Kidney (tissue), 14 donors: Measurements from ENCODE around the gene CDK5RAP1. TPM values are rescaled to one million over a fixed set of nuclear protein-coding genes. Genes with fewer than 3 reads are reported as not detected.

Experiments used
- DNase-seq, 5 donors: peaks; one replicate each; pipeline ENCODE4 v3.0.0-alpha.2; 2013 to 2020
- FAIRE-seq: peaks from 2 replicates; lab custom pipeline; 2012; peaks lifted over from hg19 to GRCh38; lab: Jason Lieb, UNC
- H3K27ac ChIP-seq, 2 donors: one replicate each; pipeline ENCODE4 v1.7.0; 2013; ENCODE audit warnings: low read depth in 2 of 2, low read length in 2 of 2, inconsistent platforms in 1 of 2
- H3K27me3 ChIP-seq: one replicate; pipeline ENCODE4 v1.7.1; 2013; ENCODE audit warnings: low read length, inconsistent platforms; ENCODE audit not compliant: control insufficient read depth, insufficient read depth
- H3K36me3 ChIP-seq, 3 donors: one replicate each; pipeline versions ENCODE4 v1.7.0 to v1.7.1; 2013; ENCODE audit warnings: low read length in 3 of 3, control low read depth in 1 of 3, inconsistent platforms in 1 of 3; ENCODE audit not compliant: insufficient read depth in 3 of 3, control insufficient read depth in 2 of 3
- H3K4me1 ChIP-seq, 3 donors: one replicate each; pipeline versions ENCODE4 v1.7.0 to v1.7.1; 2013; ENCODE audit warnings: low read length in 3 of 3, inconsistent platforms in 1 of 3, low read depth in 1 of 3; ENCODE audit not compliant: control insufficient read depth in 2 of 3, insufficient read depth in 2 of 3
- H3K4me3 ChIP-seq, 3 donors: one replicate each; pipeline versions ENCODE4 v1.7.0 to v1.8.1; 2013; ENCODE audit warnings: low read length in 3 of 3, control low read depth in 1 of 3, inconsistent platforms in 1 of 3
- H3K9ac ChIP-seq, 3 donors: one replicate each; pipeline versions ENCODE4 v1.7.0 to v1.7.1; 2013; ENCODE audit warnings: low read length in 3 of 3, control low read depth in 1 of 3, inconsistent platforms in 1 of 3
- H3K9me3 ChIP-seq, 3 donors: one replicate each; pipeline versions ENCODE4 v1.7.0 to v1.7.1; 2013; ENCODE audit warnings: low read length in 3 of 3, control low read depth in 1 of 3, inconsistent platforms in 1 of 3; ENCODE audit not compliant: control insufficient read depth in 2 of 3, insufficient read depth in 1 of 3
- intact Hi-C: fragments of 100-400 bp; cut with DNase I; formaldehyde crosslinking; loops from one replicate; pipeline ENCODE4 v1.11.1; 2022
- polyA plus RNA-seq: library from polyadenylated mRNA; stranded (reverse); fragments of 350-450 nt; fragmentation: Illumina TruSeq; extraction: RNeasy Lipid Tissue Mini Kit (QIAGEN cat#74804); gene quantifications from one replicate; pipeline ENCODE4 v1.2.3, GENCODE V29; 2014; ENCODE audit warnings: low read depth, low replicate concordance; ENCODE audit not compliant: insufficient read depth
- total RNA-seq: library from RNA; stranded (reverse); fragmentation: NEBNext Ultra II Directional; extraction: Animal tissue kit (Norgen Biotek cat#: 25700); gene quantifications from one replicate; pipeline ENCODE4 v1.2.1, GENCODE V29; 2021
- TF ChIP-seq, protein P1 (sequence below): IDR thresholded peaks from 3 replicates; pipeline ENCODE4 v1.5.1; 2012; ENCODE audit warnings: mild to moderate bottlenecking, moderate library complexity, borderline replicate concordance; ENCODE audit not compliant: insufficient read depth; ENCODE audit errors: extremely low read depth
- donor health status: control.
- donor health status: control.
- donor health status: control.
- donor health status: control.
- donor health status: control.
- donor health status: DM: yes; HTN: yes; CAD: no.
- donor health status: Normal renal cell carcinoma (clear cell type).

CDK5RAP1 gene
- total and polyA plus RNA-seq, 2 donors from 2014 or later, result 25.2 to 34.4 TPM

DNA sequence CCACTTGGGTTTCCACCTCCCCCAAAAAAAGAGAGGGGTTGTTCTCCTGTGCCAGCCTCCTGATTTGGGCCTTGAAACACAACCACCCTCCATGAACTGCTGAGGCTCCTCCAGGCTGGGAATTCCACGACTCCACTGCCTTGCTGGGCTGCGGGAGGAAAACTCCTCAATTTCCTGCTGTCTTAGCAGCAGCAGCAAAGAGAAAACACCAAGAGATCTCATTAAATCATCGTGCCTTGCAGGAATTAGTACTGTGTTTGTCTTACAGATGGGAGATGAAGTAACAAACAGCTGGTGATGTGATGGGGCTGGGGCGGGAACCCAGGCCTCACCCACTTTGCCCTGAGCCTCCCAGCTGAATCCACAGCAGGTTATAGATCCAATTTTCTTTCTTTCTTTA, 89.3 kb downstream of the CDK5RAP1 start:
- Histone ChIP-seq H3K9ac (no peak overlapping the region), H3K4me3 (no peak overlapping the region), H3K27ac (no peak overlapping the region), H3K9me3 (peaks cover 0 to 2% (median 0%) of the 10 kb centered on the region in 3 donors), H3K4me1 (no peaks in the 10 kb centered on the region), H3K27me3 (no peaks in the 10 kb centered on the region), H3K36me3 (no peaks in the 10 kb centered on the region)
- DNase-seq (peak in 2 of 5 donors; percentile 7 to 23), FAIRE-seq (no peak)
- TF ChIP-seq, protein P1, sequence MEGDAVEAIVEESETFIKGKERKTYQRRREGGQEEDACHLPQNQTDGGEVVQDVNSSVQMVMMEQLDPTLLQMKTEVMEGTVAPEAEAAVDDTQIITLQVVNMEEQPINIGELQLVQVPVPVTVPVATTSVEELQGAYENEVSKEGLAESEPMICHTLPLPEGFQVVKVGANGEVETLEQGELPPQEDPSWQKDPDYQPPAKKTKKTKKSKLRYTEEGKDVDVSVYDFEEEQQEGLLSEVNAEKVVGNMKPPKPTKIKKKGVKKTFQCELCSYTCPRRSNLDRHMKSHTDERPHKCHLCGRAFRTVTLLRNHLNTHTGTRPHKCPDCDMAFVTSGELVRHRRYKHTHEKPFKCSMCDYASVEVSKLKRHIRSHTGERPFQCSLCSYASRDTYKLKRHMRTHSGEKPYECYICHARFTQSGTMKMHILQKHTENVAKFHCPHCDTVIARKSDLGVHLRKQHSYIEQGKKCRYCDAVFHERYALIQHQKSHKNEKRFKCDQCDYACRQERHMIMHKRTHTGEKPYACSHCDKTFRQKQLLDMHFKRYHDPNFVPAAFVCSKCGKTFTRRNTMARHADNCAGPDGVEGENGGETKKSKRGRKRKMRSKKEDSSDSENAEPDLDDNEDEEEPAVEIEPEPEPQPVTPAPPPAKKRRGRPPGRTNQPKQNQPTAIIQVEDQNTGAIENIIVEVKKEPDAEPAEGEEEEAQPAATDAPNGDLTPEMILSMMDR, result no peak
- intact Hi-C loops, result no loop called here

DNA sequence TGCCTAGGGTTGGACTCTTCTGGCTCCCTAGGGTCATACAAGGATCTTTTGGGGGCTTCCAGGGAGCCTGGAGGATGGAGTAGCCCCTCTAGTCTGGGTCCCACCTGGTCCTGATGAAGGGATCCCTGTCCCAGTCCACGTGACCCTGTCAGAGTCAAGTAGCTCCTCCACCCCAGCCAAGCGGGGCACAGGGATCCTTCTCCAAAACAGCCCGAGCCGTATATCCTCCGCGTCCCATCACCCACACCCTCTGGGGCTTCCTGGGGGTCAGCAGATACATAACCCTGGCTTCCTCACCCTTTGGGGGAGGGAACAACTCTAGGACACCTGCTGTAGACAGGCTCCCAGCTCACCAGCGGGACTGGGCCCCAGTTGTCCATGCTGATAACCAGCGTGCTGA, 90.3 kb downstream of the CDK5RAP1 start:
- no peaks in the 10 kb centered on the region for H3K4me1 ChIP-seq
- H3K36me3 ChIP-seq, result no peaks in the 10 kb centered on the region
- H3K4me3 ChIP-seq, result no peak overlapping the region
- H3K9ac ChIP-seq, result no peak overlapping the region
- no peaks in the 10 kb centered on the region for H3K27me3 ChIP-seq
- intact Hi-C loops, result no loop called here
- FAIRE-seq (no peak), DNase-seq (no peak)
- peaks cover 0 to 2% (median 0%) of the 10 kb centered on the region in 3 donors for H3K9me3 ChIP-seq
- TF ChIP-seq, protein P1, result no peak
- no peak overlapping the region for H3K27ac ChIP-seq

DNA sequence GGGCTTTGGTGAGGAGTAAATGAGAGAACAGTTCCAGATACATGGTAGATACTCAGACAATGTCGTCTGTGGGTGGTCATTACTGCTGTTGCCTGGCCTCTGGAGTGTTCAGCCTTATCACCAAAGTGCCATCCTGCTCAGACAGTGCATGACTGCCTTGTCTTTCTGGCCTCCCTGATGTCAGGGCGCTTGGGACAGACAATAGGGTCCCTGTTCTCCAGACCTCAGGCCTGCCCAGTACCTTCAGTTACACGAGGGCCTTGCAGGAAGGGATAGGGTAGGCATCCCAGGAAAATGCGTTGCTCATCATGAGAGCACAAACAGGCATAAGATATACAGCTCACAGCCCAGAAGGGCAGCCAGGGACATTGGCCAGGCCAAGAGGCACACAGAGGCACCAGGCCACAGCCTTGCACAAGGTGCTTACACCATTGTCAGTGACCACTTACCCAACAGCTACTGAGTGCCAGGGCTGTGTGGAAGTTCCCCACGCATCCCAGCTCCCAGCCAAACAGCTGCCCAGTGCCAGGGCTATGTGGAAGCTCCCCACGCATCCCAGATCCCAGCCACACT, 90.9 kb downstream of the CDK5RAP1 start:
- H3K9me3 ChIP-seq, result peaks cover 0 to 2% (median 0%) of the 10 kb centered on the region in 3 donors
- DNase-seq (no peak), FAIRE-seq (no peak)
- H3K4me1 ChIP-seq, result no peaks in the 10 kb centered on the region
- H3K27ac ChIP-seq, result no peak overlapping the region
- H3K36me3 ChIP-seq, result no peaks in the 10 kb centered on the region
- no peak overlapping the region for H3K9ac ChIP-seq
- H3K27me3 ChIP-seq, result no peaks in the 10 kb centered on the region
- intact Hi-C loops, result no loop called here
- H3K4me3 ChIP-seq, result no peak overlapping the region
- TF ChIP-seq, protein P1, result no peak

DNA sequence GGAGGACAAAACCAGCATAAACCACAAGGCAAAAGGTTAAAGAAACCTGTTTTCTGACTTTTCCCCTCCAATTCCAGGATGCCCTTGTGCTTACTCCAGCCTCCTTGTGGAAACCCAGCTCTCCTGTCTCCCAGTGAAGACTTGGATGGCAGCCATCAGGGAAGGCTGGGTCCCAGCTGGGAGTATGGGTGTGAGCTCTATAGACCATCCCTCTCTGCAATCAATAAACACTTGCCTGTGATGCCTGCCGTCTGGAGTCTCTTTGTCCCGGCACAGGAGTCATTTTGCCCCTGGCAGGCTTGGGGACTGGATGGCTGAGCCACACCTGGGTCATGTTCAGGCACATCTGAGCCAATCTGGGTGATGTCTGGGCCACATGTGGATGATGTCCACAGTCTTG, 91.7 kb downstream of the CDK5RAP1 start:
- no peaks in the 10 kb centered on the region for H3K4me1 ChIP-seq
- DNase-seq (no peak), FAIRE-seq (no peak)
- intact Hi-C loops, result no loop called here
- peaks cover 0 to 2% (median 0%) of the 10 kb centered on the region in 3 donors for H3K9me3 ChIP-seq
- H3K27me3 ChIP-seq, result no peaks in the 10 kb centered on the region
- H3K9ac ChIP-seq, result no peak overlapping the region
- no peak overlapping the region for H3K27ac ChIP-seq
- TF ChIP-seq, protein P1, result no peak
- no peak overlapping the region for H3K4me3 ChIP-seq
- no peaks in the 10 kb centered on the region for H3K36me3 ChIP-seq
